Heart right ventricle (tissue), 16 donors: ENCODE data around the gene DKK3. TPM values are rescaled to one million over a fixed set of nuclear protein-coding genes. Genes with fewer than 3 reads are reported as not detected.
A peak's percentile ranks its signal among the peaks of the same experiment; 100 is the strongest.

Experiments used
- ATAC-seq, 8 donors: fragments of 200-7000 bp; cut with Tn5 transposase; one replicate each; pipeline ENCODE4 v1.9.1; 2020; ENCODE audit warnings: mild to moderate bottlenecking in 8 of 8, moderate library complexity in 8 of 8, moderate number of reproducible peaks in 1 of 8
- DNase-seq, 2 donors: peaks; one replicate each; pipeline ENCODE4 v3.0.0-alpha.2; 2020
- H3K27ac ChIP-seq, 10 donors: fragments of 200-600 bp; sonication (generic) in 2 of 10; one replicate each; pipeline versions ENCODE4 v1.5.0 to v1.8.0; 2020 to 2022; ENCODE audit warnings: mild to moderate bottlenecking in 3 of 10
- H3K27me3 ChIP-seq, 7 donors: fragments of 200-600 bp; one replicate each; pipeline ENCODE4 v1.8.0; 2021 to 2022; ENCODE audit warnings: mild to moderate bottlenecking in 2 of 7
- H3K36me3 ChIP-seq, 9 donors: fragments of 200-600 bp; sonication (generic) in 1 of 9; one replicate each; pipeline versions ENCODE4 v1.5.0 to v1.8.0; 2020 to 2022; ENCODE audit warnings: mild to moderate bottlenecking in 2 of 9
- H3K4me1 ChIP-seq, 9 donors: fragments of 200-600 bp; sonication (generic) in 1 of 9; one replicate each; pipeline versions ENCODE4 v1.5.0 to v1.8.0; 2020 to 2022; ENCODE audit warnings: mild to moderate bottlenecking in 4 of 9
- H3K4me3 ChIP-seq, 10 donors: fragments of 200-600 bp; sonication (generic) in 2 of 10; one replicate each; pipeline versions ENCODE4 v1.5.0 to v1.8.0; 2020 to 2022; ENCODE audit warnings: mild to moderate bottlenecking in 7 of 10, moderate library complexity in 2 of 10
- H3K9me3 ChIP-seq, 11 donors: fragments of 200-600 bp in 10 of 11; sonication (generic) in 2 of 11; one replicate each; pipeline versions ENCODE4 v1.5.0 to v1.8.0; 2013 to 2022; ENCODE audit warnings: mild to moderate bottlenecking in 2 of 11, control low read depth in 1 of 11, moderate library complexity in 1 of 11
- CTCF ChIP-seq, 9 donors: fragments of 200-600 bp; sonication (generic) in 2 of 9; IDR thresholded peaks; one replicate each; pipeline versions ENCODE4 v1.5.0 to v1.8.0; 2021 to 2022; ENCODE audit warnings: antibody characterized with exemption in 9 of 9, mild to moderate bottlenecking in 5 of 9, moderate library complexity in 1 of 9
- WGBS, 2 donors: extraction: QIAGEN DNeasy Blood & Tissue Kit; methylation state at CpG; one replicate each; pipeline ENCODE4 v1.1.7; 2013; ENCODE audit warnings: inconsistent platforms in 1 of 2; 5-methylcytosine and 5-hydroxymethylcytosine counted together
- intact Hi-C, 10 donors: fragments of 100-400 bp; cut with DNase I; formaldehyde crosslinking; loops; one replicate each; pipeline versions ENCODE4 v1.11.1 to v1.14.2; 2022
- polyA plus RNA-seq, 2 donors: library from polyadenylated mRNA; stranded (reverse); fragments of 200-250 nt; gene quantifications; one replicate each; pipeline ENCODE4 v1.2.3, GENCODE V29; 2013
- total RNA-seq, 10 donors: library from RNA; stranded (reverse); fragmentation: NEBNext Ultra II Directional in 3 of 10; extraction: Animal tissue kit (Norgen Biotek cat#: 25700) in 3 of 10; gene quantifications; one replicate each; pipeline versions ENCODE4 v1.2.1 to v1.2.4, GENCODE V29; 2021 to 2023
- donor health status: Arrhythmogenic right ventricular cardiomyopathy.
- donor health status: ischemic (EF 13 %, LVEDD 7.1; RV severe dilation, severe dysfunction).
- donor health status: healthy with polysubstance abuse.
- donor health status: DM: no; HTN: yes; CAD: no.
- donor health status: DM: no; HTN: no; CAD: no.
- donor health status: ischemic (EF 25% LVEDD 6.9; RV normal size, moderate dysfunction).
- donor health status: ischemic (EF 25% LVEDD 5.7; RV mildly dilated, moderate dysfunction).
- donor health status: healthy.
- donor health status: DM: yes; HTN: yes; CAD: no.
- donor health status: Ischemic cardiomyopathy.
- donor health status: ischemic (EF 35%, LVEDD 5.7; RV mildly dilated, moderate dysfunction).
- donor health status: nonischemic (EF 11% LVEDD 7.7; RV severe dilation, severe dysfunction).
- donor health status: DM: yes; HTN: yes; CAD: no.
- donor health status: PGD.
- donor health status: ischemic (EF 29% LVEDD 5.4; RV normal size, mild dysfunction).
- donor health status: nonischemic (EF 23%, LVEDD 6.1; RV moderate dilation, normal function).

The DKK3 gene
- total and polyA plus RNA-seq, 12 donors: 113 to 1,034 (median 601) TPM

DNA sequence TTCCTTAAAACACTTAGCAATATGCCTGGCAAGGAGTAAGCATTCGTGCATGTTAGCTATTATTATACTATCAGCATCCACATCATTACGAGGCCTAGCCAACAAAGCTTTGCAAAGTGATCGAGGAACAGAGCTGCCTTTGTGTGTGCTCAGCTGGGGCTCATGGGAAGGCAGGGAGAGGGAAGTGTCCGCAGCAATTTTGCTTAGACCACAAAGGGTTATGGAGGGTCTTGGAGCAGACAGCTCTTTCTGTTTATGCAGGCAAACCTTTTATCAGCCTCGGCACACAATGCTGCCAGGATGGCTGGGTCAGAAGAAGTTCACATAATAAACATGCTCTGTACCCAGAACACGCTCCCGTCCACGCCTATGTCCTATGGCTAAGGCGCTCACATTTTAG, 10.9 kb upstream of the DKK3 start:
- intact Hi-C loops: loop anchor here in 2 of 10 donors (5.0 kb wide), 2 partner anchors 42 to 47 kb away; no protein-coding TSS in a partner anchor
- Histone ChIP-seq H3K27me3 (no peaks in the 10 kb centered on the region), H3K9me3 (peaks cover 0 to 5% (median 0%) of the 10 kb centered on the region in 11 donors), H3K4me1 (peaks cover 11 to 47% (median 33%) of the 10 kb centered on the region in 9 donors), H3K36me3 (no peaks in the 10 kb centered on the region), H3K4me3 (no peak overlapping the region), H3K27ac (peak overlapping the region; percentile 33 to 85 (median 72))
- WGBS, 2 donors: 39% methylated on average over 9 of the region's 9 CpGs
- ATAC-seq: peak in 7 of 8 donors; percentile 30 to 59 (median 38)
- no peak for TF ChIP-seq CTCF (IDR thresholded peaks at IDR 0.05)
- DNase-seq: no peak

DNA sequence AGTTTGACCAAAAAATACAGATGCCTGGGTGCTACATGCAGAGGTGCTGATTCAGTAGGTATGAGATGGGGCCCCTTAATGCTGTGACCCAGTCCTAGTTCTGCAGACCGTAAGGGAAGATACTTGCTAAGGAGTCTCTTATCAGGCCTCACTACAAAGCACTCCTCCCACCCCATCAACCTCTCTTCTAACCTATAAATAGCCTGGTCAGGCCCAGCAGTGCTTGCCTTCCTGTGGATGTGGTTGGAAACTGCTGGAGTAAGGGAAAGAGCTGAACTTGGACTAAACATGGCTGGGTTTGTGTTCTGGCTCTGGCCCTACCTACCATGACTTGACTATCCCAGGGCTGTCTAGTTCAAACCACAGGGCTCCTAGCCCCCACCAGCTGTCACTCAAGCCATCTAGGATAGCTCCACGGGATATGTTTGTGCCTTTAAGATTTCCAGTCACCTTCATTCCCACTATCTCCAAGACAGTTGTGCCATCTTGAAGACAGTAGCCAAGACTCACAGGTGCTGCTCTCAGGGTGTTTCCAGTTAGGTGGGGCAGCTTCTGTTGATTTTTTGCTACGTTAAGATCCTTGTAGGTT, 9.5 kb upstream of the DKK3 start:
- Histone ChIP-seq H3K4me1 (peaks cover 11 to 47% (median 33%) of the 10 kb centered on the region in 9 donors), H3K27ac (peak overlapping the region; percentile 57 to 85 (median 77)), H3K9me3 (no peaks in the 10 kb centered on the region), H3K4me3 (no peak overlapping the region), H3K27me3 (no peaks in the 10 kb centered on the region), H3K36me3 (no peaks in the 10 kb centered on the region)
- DNase-seq (peak in 1 of 2 donors; percentile 30), ATAC-seq (peak; percentile 43 to 85 (median 72))
- intact Hi-C loops: loop anchor here in 2 of 10 donors (5.0 kb wide), 2 partner anchors 41 to 46 kb away; no protein-coding TSS in a partner anchor
- TF ChIP-seq CTCF (IDR thresholded peaks at IDR 0.05): no peak
- WGBS, 2 donors: 47 to 60% methylated on average over 3 of the region's 3 CpGs

GRCh38 chr11:12017243-12017678, 8.8 kb upstream of the DKK3 start:
- Histone ChIP-seq H3K4me1 (peaks cover 11 to 47% (median 33%) of the 10 kb centered on the region in 9 donors), H3K9me3 (no peaks in the 10 kb centered on the region), H3K36me3 (no peaks in the 10 kb centered on the region), H3K4me3 (no peak overlapping the region), H3K27me3 (no peaks in the 10 kb centered on the region), H3K27ac (peak overlapping the region in 7 of 10 donors; percentile 46 to 85 (median 79))
- intact Hi-C loops: loop anchor here in 2 of 10 donors (5.0 kb wide), 2 partner anchors 40 to 45 kb away; no protein-coding TSS in a partner anchor
- peak in 1 of 2 donors; percentile 38 for DNase-seq
- 48 to 52% methylated on average over 5 of the region's 5 CpGs for WGBS, 2 donors
- ATAC-seq: peak in 7 of 8 donors; percentile 46 to 72 (median 54)
- no peak for TF ChIP-seq CTCF (IDR thresholded peaks at IDR 0.05)

DNA sequence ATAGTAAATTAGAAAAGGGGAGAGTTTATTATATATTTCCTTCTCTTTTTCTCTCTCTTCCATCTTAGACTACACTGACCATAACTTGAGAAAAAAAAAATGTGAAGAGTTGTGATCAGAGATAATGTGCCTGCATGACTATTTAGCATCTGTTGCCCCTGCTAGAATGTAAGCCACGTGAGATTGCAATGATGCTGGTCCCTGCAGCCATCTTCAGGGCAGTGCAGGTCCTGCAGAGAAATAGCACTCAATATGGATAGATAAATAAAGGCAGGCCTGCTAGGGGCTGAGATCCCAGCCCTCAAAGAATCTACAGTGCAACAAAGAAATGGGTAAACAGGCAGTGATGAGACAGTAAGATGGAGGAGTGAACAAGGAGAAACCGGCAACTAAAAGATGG, 7.8 kb upstream of the DKK3 start:
- Histone ChIP-seq H3K9me3 (no peaks in the 10 kb centered on the region), H3K36me3 (no peaks in the 10 kb centered on the region), H3K4me3 (no peak overlapping the region), H3K27me3 (peaks cover 0 to 8% (median 0%) of the 10 kb centered on the region in 7 donors), H3K27ac (peak overlapping the region in 2 of 10 donors; percentile 80 to 85), H3K4me1 (peaks cover 11 to 47% (median 33%) of the 10 kb centered on the region in 9 donors)
- ATAC-seq (no peak), DNase-seq (no peak)
- intact Hi-C loops: loop anchor here in 2 of 10 donors (5.0 kb wide), 2 partner anchors 39 to 44 kb away; no protein-coding TSS in a partner anchor
- 83 to 85% methylated on average over 2 of the region's 2 CpGs for WGBS, 2 donors
- peak in 3 of 9 donors; percentile 6 to 13 (median 7) for TF ChIP-seq CTCF (IDR thresholded peaks at IDR 0.05)
